ENCODE measurements around the gene CLNK.
"Not testable (repeated sequence)": the region's sequence is repeated elsewhere in the genome, so short reads cannot be mapped to it uniquely, and the experiment has no call there.

Gene CLNK

DNA sequence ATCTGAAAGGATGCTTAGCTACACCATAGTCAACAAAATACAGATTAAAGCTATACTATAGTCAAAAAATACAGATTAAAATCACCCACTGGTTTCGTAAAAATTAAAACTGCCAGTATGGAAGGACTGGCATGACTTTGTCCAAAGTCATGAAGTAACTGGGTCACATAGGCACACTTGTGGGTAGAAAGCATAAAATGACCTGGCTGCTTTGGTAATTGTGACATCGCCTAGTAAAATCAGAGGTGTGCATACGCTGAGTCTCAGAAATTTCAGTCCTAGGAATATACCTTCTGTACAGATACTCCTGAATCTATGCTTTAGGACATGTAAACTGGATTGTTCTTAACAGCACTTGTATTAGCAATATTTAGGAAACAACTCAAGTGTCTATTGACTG lies 28.1 kb downstream of the CLNK start:
- DNase-seq: no peak

GRCh38 chr4:10655968-10656367 lies 28.6 kb downstream of the CLNK start:
- DNase-seq: no peak

DNA sequence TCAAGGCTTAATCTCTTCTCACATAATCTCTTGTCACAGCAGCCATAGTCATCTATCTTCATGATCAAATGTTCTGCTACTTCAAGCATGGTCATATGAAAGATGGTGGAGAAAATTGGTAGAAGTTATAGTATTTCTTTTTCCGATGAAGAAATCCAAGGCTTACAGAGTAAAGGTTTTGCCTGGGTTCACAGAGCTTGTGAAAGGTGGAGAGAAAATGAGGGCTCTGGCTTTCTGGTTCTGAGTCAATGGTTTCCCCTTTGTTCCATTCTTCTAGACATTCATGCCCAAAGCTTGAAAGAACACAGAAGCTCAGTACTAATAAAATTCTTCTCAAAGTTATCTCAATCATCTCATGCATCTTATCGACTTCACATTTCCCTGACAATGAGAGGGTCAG lies 36.1 kb downstream of the CLNK start:
- DNase-seq: no peak

- DNase-seq: no peak
Measured at GRCh38 chr4:10647846-10648245, 36.7 kb downstream of the CLNK start.

- DNase-seq: no peak
Measured at GRCh38 chr4:10643600-10644425, 40.8 kb downstream of the CLNK start.

DNA sequence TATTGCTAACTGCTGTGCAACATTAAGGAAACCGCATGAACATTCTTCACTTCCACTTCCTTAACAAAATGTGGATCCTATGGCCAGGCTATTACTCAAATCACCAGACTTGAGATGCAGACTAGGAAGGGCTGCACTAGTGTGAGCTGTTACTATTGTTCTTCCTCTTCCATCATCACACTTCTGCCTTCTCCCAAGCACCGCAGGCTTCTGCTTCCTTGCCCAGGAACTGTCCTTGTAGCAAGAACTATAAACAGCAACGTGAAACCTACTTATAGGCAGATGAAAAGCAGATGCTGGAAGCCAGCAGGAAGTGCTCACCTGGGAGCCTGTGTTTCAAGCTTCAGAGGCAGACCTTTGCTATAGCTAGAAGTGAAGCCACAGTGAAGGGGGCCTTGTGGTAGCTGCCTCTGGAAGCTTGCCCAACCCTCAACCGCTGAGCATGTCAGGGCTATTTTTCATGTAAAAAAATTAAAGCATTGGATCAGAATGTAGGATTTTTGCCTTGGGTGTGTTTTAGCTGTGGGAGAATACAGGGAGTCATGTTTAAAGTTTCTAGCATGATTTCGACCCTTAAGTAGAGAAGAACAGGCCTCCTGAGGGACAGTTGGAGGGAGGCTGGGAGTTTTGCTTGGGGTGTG lies 43.9 kb downstream of the CLNK start:
- DNase-seq: no peak

DNA sequence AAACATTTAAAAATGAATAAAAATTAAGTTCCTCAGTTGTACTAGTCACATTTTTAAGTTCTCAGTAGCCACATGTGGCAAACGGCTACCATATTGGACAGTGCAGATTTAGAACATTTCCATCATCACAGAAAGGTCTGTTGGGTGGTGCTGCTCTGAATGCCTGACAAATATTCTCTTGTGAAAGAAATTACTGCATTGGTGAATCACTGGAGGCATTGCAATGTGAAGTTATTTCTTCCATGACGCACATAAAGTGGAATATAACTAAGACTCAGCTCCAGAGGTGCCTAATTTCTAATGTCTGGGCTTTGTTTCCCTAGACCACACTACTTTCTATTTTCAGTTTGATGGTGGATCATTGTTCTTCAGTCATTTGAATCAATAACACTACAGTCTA lies 44.9 kb downstream of the CLNK start:
- DNase-seq: no peak

- DNase-seq: no peak
Measured at GRCh38 chr4:10639100-10639499, 45.5 kb downstream of the CLNK start.

DNA sequence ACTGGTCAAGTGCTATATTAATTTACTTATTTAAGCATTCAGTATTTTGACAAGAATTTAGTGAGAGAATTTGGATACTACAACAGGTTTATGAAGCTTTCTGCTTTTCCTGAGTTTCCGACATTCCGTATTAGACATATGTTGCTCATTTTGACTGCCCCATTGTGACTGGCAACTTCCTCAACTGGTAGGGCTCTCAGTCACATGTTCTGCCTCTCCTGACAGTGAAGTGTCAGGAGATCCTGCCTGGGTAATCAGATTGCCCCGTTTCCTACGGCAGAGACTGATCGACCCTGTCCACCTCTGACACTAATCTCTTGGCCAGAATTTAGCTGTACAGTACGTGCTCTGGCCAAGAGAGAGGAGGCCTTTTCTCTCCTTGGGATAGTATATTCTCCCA lies 49.5 kb downstream of the CLNK start:
- no peak for DNase-seq

DNA sequence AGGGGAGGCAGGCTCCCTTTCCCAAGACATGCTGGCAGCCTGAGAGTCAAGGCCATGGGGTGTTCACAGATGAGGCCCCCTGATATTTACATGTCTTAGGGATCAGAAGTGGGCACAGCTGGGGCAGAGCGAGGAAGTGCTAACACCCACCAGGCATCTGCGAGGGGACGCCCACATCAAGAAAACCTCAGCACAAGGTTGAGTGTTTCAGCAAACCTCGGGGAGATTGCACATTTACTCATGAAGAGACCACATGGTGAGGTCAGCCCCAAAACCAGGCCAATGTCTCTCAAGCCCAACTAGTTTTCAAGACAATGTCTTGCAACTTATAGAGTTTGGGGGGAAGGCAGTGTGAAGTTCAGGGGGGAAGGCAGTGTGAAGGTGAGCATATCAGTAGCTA lies 55.2 kb downstream of the CLNK start:
- no peak for DNase-seq

- DNase-seq: no peak
Measured at GRCh38 chr4:10625131-10625530, 59.4 kb downstream of the CLNK start.

DNA sequence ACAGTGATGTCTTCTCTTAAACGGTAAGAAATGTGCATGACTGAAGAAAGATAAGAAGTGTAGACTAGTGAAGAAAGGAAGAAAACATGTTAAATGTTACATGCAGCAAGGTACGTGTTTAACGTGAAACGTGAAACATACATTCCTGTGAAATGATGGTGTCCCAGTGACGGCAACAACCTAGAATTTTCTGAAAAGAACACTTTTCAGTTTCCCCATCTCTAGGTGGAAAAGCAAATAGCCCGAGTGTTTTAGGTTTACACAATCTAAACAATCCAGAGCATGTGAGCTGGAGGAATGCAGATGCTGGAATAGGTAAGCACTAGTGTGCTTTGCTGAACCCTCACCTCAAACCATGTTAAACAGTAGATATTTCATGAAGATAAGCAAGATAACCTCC lies 60.7 kb downstream of the CLNK start:
- no peak for DNase-seq

DNA sequence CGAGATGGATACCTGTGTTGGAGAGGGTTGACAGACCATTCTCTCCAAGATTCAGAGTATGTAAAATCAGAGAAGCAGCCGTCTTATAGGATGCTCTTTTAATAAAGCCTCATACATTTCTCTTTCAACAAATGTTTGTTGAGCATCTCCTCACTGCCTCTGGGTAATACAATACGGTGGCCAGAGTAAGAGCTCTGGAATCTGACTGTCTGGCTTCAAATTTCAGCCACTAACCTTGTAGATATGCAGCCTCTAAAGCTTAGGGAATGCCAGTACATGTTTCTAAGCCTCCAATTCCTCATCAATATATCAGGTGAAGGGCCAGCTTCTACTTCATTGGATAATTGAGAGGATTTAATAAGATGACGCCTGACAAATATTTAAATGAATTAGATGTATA lies 61.3 kb downstream of the CLNK start:
- DNase-seq: no peak

DNA sequence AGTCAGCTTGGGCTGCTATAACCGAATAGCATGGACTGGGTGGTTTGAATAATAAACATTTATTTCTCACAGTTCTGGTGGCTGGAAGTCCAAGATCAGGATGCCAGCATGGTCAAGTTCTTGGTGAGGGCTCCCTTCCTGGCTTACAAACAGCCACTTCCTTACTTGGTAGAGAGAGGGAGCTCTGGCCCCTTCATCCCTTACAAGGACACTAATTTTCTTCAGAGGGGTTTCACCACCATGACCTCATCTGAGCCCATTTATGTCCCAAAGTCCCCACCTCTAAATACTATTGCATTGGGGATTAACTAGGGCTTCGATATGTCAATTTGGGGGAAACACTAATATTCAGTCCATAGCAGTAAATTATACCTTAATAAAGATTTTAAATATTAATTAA lies 61.8 kb downstream of the CLNK start:
- DNase-seq: peak; percentile 18 to 25

DNA sequence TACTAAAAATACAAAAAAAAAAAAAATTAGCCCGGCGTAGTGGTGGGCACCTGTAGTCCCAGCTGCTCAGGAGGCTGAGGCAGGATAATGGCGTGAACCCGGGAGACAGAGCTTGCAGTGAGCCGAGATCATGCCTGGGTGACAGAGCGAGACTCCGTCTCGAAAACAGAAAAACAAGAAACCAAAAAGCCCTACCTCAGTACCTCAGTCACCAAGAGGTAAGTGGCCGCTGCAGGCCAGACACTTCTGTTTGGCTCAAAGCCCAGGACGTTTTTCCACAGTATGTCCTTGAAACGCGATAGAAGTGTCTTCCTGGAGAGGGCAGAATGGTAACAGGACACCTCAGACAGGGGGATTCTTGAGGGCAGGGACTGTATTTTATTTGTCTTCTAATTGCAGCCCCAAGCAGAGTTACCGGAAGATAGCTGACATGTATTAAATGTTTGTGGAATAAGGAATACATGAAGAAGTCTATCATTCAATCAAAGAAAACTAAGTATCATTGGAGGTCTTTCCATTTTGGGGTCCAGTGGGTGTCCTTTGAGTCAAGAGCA lies 63.6 kb downstream of the CLNK start:
- peak in 1 of 2 experiments; percentile 3 for DNase-seq

DNA sequence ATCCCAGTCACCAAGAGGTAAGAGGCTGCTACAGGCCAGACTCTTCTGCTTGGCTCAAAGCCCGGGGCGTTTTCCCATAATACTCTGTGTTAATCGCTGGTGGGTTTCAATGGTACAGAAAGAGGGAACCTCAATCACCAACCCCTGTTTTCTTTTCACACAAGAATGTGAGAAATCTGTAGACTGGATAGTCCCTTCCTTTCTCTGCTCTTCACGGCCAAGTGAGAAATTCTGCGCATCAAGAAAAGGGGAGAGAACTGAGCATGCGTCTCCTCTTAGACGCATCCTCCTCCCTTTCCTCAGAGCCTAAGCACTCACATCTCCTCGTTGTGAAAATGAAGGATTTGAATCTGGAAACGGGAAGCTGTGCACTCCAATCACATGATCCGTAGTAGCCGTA lies 64.7 kb downstream of the CLNK start:
- no peak for DNase-seq

- peak; percentile 94 to 95 for DNase-seq
Measured at GRCh38 chr4:10619220-10619619, 65.3 kb downstream of the CLNK start.

GRCh38 chr4:10614926-10615325 lies 69.6 kb downstream of the CLNK start:
- DNase-seq: not testable (repeated sequence)

GRCh38 chr4:10613926-10614478 lies 70.6 kb downstream of the CLNK start:
- no peak for DNase-seq

GRCh38 chr4:10612476-10612875 lies 72.1 kb downstream of the CLNK start:
- no peak for DNase-seq

GRCh38 chr4:10611673-10612072 lies 72.9 kb downstream of the CLNK start:
- DNase-seq: no peak

- no peak for DNase-seq
Measured at GRCh38 chr4:10608501-10609219, 75.9 kb downstream of the CLNK start.

DNA sequence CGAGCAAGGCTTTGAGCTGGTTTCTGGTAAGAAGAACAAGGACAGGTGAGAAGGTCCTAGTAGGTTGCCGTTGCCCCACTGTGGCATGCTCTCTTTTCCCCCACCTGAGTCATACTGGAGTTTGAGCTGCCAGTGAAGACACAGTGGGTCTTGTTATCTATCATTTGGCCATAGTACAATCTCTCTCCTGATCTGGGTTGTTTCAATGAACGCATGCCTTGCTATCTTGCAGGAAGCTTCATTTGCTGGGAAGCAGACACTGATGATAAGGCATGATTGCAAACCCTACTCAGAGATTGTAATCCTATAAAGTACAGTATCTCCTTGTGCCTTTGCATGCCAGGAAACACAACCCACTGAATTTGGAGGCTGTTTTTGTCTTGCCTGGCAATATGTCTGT lies 77.4 kb downstream of the CLNK start:
- no peak for DNase-seq

Data from NCI-H526 (cell line).